Natural killer cell (primary cell): Measurements from ENCODE around the gene MEPCE. TPM values are rescaled to one million over a fixed set of nuclear protein-coding genes. Genes with fewer than 3 reads are reported as not detected.

ENCODE experiments used
- ATAC-seq, 3 donors: fragments of 150-1000 bp in 2 of 3; fragments of 200-7000 bp in 1 of 3; cut with Tn5 transposase; 1 replicate in 1 of 3; 2 replicates in 2 of 3; pipeline ENCODE4 v1.10.0; 2021; ENCODE audit warnings: mild to moderate bottlenecking in 2 of 3, moderate library complexity in 2 of 3
- DNase-seq, 2 donors: peaks; one replicate each; pipeline versions ENCODE4 v3.0.0 to v3.0.0-alpha.2; 2013 to 2021; ENCODE audit warnings: mixed read lengths in 1 of 2
- H3K27ac ChIP-seq: one replicate; pipeline ENCODE4 v1.5.1; 2013; ENCODE audit warnings: mild to moderate bottlenecking, low read length
- H3K27me3 ChIP-seq: one replicate; pipeline ENCODE4 v1.6.1; 2013; ENCODE audit warnings: low read length; ENCODE audit not compliant: control insufficient read depth, insufficient read depth
- H3K36me3 ChIP-seq: one replicate; pipeline ENCODE4 v1.6.1; 2013; ENCODE audit warnings: low read length; ENCODE audit not compliant: control insufficient read depth, insufficient read depth
- H3K4me1 ChIP-seq: one replicate; pipeline ENCODE4 v1.6.1; 2013; ENCODE audit warnings: low read length; ENCODE audit not compliant: control insufficient read depth, insufficient read depth
- H3K4me3 ChIP-seq: one replicate; pipeline ENCODE4 v1.5.1; 2013; ENCODE audit warnings: low read length
- H3K9me3 ChIP-seq: one replicate; pipeline ENCODE4 v1.6.1; 2013; ENCODE audit warnings: low read length; ENCODE audit not compliant: control insufficient read depth, insufficient read depth
- H3K27ac Mint-ChIP-seq, 2 donors: one replicate each; pipeline ENCODE4 v1.8.0; 2022; ENCODE audit warnings: mild to moderate bottlenecking in 2 of 2, mixed read lengths in 2 of 2, moderate library complexity in 1 of 2
- H3K27me3 Mint-ChIP-seq, 2 donors: one replicate each; pipeline ENCODE4 v1.8.0; 2022; ENCODE audit warnings: low read depth in 2 of 2, mixed read lengths in 2 of 2
- H3K36me3 Mint-ChIP-seq: one replicate; pipeline ENCODE4 v1.8.0; 2022; ENCODE audit warnings: mixed read lengths
- H3K4me1 Mint-ChIP-seq, 2 donors: one replicate each; pipeline ENCODE4 v1.8.0; 2022; ENCODE audit warnings: mixed read lengths in 2 of 2
- H3K4me3 Mint-ChIP-seq: one replicate; pipeline ENCODE4 v1.8.0; 2022; ENCODE audit warnings: mild to moderate bottlenecking, moderate library complexity, mixed read lengths
- H3K9me3 Mint-ChIP-seq, 2 donors: one replicate each; pipeline ENCODE4 v1.8.0; 2022; ENCODE audit warnings: mixed read lengths in 2 of 2
- WGBS: methylation state at CpG from one replicate; pipeline ENCODE4 v1.1.7; 2013; ENCODE audit warnings: missing lambda C conversion rate; ENCODE audit not compliant: insufficient coverage; 5-methylcytosine and 5-hydroxymethylcytosine counted together
- intact Hi-C: fragments of 100-400 bp; cut with micrococcal nuclease; formaldehyde crosslinking; loops from one replicate; pipeline ENCODE4 v1.14.2; 2022
- total RNA-seq, 4 donors: library from RNA; stranded (reverse); fragments of 120-200 nt in 1 of 4; gene quantifications; one replicate each; pipeline versions ENCODE4 v1.2.3 to v1.2.4, GENCODE V29; 2013 to 2022
- TF ChIP-seq, protein P1 (sequence below): fragments of 200-600 bp; IDR thresholded peaks from one replicate; pipeline ENCODE4 v1.8.0; 2022; ENCODE audit warnings: antibody characterized with exemption

The MEPCE gene
- total RNA-seq, 3 donors from 2014 or later (not counting 1 experiment from before 2014, with no cell fraction given) = 48.1 to 54.9 (median 54.1) TPM

DNA sequence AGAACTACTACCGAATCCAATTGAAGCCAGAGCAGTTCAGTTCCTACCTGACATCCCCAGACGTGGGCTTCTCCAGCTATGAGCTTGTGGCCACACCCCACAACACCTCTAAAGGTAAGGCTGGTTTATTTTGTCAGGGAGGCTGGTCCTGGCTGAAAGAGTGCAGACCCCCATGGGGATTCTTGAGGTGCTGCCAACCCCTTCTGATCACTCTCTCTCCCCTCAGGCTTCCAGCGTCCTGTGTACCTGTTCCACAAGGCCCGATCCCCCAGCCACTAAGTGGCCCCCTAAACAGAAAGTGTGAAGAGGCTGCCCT is 3.6 kb downstream of the MEPCE start:
- Mint-ChIP-seq H3K27ac (peak overlapping the region; percentile 98 to 99), H3K36me3 (no peaks in the 10 kb centered on the region), H3K4me3 (peak overlapping the region; percentile 68), H3K27me3 (peaks cover 0 to 5% of the 10 kb centered on the region in 2 donors), H3K9me3 (no peaks in the 10 kb centered on the region), H3K4me1 (peaks cover 47 to 65% of the 10 kb centered on the region in 2 donors)
- H3K27me3 ChIP-seq = no peaks in the 10 kb centered on the region
- peaks cover 24% of the 10 kb centered on the region for H3K36me3 ChIP-seq
- intact Hi-C loops = no loop called here
- H3K9me3 ChIP-seq = no peaks in the 10 kb centered on the region
- H3K4me1 ChIP-seq = peaks cover 52% of the 10 kb centered on the region
- DNase-seq = no peak
- no peak overlapping the region for H3K27ac ChIP-seq
- WGBS = 75% methylated on average over 3 of the region's 4 CpGs
- no peak for ATAC-seq
- H3K4me3 ChIP-seq = no peak overlapping the region
- TF ChIP-seq, protein P1, sequence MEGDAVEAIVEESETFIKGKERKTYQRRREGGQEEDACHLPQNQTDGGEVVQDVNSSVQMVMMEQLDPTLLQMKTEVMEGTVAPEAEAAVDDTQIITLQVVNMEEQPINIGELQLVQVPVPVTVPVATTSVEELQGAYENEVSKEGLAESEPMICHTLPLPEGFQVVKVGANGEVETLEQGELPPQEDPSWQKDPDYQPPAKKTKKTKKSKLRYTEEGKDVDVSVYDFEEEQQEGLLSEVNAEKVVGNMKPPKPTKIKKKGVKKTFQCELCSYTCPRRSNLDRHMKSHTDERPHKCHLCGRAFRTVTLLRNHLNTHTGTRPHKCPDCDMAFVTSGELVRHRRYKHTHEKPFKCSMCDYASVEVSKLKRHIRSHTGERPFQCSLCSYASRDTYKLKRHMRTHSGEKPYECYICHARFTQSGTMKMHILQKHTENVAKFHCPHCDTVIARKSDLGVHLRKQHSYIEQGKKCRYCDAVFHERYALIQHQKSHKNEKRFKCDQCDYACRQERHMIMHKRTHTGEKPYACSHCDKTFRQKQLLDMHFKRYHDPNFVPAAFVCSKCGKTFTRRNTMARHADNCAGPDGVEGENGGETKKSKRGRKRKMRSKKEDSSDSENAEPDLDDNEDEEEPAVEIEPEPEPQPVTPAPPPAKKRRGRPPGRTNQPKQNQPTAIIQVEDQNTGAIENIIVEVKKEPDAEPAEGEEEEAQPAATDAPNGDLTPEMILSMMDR = no peak

- Histone ChIP-seq H3K27ac (no peak overlapping the region), H3K4me1 (peaks cover 52% of the 10 kb centered on the region), H3K27me3 (no peaks in the 10 kb centered on the region), H3K9me3 (no peaks in the 10 kb centered on the region), H3K36me3 (peaks cover 24% of the 10 kb centered on the region), H3K4me3 (no peak overlapping the region)
- Mint-ChIP-seq H3K27me3 (peaks cover 0 to 5% of the 10 kb centered on the region in 2 donors), H3K9me3 (no peaks in the 10 kb centered on the region), H3K4me1 (peaks cover 42 to 60% of the 10 kb centered on the region in 2 donors), H3K4me3 (peak overlapping the region; percentile 68), H3K36me3 (no peaks in the 10 kb centered on the region), H3K27ac (peak overlapping the region; percentile 98 to 99)
- no peak for ATAC-seq
- peak in 1 of 2 donors; percentile 27 for DNase-seq
- WGBS = 80% methylated on average over 8 of the region's 10 CpGs
- TF ChIP-seq, protein P1 = no peak
- intact Hi-C loops = no loop called here
Measured at GRCh38 chr7:100433592-100434296, 4.1 kb downstream of the MEPCE start.

DNA sequence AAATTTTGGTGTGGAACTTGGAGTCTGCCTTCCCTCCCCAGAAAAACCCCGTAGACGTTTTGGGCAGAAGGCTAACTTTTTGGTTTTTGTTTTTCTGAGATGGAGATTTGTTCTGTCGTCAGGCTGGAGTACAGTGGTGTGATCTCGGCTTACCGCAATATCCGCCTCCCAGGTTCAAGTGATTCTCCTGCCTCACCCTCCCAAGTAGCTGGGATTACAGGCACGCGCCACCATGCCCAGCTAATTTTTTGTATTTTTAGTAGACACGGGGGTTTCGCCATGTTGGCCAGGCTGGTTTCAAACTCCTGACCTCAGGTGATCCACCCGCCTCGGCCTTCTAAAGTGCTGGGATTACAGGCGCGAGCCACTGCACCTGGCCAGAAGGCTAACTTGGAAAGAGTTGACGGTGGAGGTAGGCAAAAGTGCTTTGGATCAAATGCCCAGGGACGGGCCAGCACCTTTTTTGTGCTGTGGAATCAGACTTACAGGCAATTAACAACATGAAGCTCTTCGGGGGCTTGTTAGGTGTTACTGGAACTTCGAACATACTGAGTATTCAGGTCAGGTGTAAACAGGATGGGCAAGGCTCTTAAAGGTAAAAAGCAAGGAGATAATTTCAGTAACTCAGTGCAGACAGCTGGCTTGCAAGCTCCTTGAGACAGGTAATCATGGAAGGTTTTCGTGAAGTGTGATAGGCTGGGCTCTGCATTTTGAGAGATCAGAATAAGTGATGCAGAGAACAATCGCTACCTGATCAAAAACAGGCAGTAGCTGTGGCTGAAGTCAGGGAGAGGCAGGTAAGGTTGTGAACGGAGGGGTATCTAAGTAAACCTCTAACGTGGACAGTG is 4.9 kb downstream of the MEPCE start:
- TF ChIP-seq, protein P1 = no peak
- intact Hi-C loops = no loop called here
- H3K9me3 ChIP-seq = no peaks in the 10 kb centered on the region
- ATAC-seq (no peak), DNase-seq (peak in 1 of 2 donors; percentile 32)
- Mint-ChIP-seq H3K9me3 (no peaks in the 10 kb centered on the region), H3K27me3 (peaks cover 0 to under 1% of the 10 kb centered on the region in 2 donors), H3K27ac (peak overlapping the region; percentile 98 to 99), H3K4me1 (peaks cover 34 to 52% of the 10 kb centered on the region in 2 donors), H3K36me3 (no peaks in the 10 kb centered on the region), H3K4me3 (peak overlapping the region; percentile 93)
- H3K27ac ChIP-seq = peak overlapping the region; percentile 87
- peaks cover 52% of the 10 kb centered on the region for H3K4me1 ChIP-seq
- no peaks in the 10 kb centered on the region for H3K27me3 ChIP-seq
- WGBS = 82% methylated on average over 22 of the region's 22 CpGs
- peaks cover 24% of the 10 kb centered on the region for H3K36me3 ChIP-seq
- H3K4me3 ChIP-seq = no peak overlapping the region
